HuH-7.5 (cell line): ENCODE data around the gene SLC5A9.
"Not testable (repeated sequence)": the region's sequence is repeated elsewhere in the genome, so short reads cannot be mapped to it uniquely, and the experiment has no call there.

Source experiments
- DNase-seq: peaks from one replicate; pipeline ENCODE4 v3.0.0; 2011; ENCODE audit warnings: low spot score

Gene SLC5A9

DNA sequence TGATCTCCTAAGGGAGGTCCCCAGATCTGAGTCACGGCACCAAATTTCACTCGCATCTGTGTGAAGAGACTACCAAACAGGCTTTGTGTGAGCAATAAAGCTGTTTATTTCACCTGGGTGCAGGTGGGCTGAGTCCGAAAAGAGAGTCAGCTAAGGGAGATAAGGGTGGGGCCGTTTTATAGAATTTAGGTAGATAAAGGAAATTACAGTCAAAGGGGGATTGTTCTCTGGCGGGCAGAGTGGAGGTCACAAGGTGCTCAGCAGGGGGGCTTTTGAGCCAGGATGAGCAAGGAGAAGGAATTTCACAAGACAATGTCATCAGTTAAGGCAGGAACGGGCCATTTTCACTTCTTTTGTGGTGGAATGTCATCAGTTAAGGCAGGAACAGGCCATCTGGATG, 8.2 kb upstream of the SLC5A9 start:
- not testable (repeated sequence) for DNase-seq

DNA sequence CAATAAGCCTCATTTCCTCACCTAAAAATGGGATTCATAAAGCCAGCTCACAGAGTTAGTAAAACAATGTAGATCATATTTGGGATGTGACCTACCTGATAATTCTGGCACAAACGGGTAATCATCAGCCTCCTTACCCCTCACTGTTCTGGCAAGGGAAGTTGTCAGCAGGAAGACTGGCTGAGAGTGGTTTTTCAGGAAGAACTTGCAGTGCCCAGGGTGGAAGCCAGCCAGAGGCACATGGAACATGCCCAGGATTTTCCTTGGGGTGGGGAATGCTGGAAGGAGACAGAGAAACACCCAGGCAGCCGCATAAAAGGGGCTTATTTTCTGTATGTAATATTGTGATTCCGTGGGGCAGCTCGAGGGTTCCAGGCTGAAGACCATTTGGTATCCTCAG, 7.7 kb upstream of the SLC5A9 start:
- DNase-seq: no peak

- DNase-seq: no peak
These were observed 7.3 kb upstream of the SLC5A9 start for GRCh38 chr1:48215222-48215621.

- no peak for DNase-seq
These were observed 6.6 kb upstream of the SLC5A9 start for GRCh38 chr1:48215889-48216288.

DNA sequence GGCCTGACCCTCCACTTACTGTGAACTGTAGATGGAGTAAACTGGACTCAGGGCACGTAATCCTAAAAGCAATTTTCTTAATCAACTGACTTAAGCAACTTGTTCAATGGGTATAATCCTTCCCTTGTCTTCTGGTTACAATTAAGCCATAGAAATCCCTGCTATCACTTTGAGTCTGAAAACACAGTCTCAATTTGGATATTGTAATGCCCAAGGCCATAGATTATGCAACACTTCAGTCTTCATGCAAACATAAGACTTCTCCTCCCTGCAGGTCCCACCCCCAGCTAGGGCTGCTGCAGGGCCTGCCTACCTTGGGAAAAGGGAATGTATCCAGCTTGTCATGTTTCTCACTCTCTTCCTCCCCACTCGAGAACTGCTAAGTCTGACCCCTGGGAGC, 6.2 kb upstream of the SLC5A9 start:
- no peak for DNase-seq

DNA sequence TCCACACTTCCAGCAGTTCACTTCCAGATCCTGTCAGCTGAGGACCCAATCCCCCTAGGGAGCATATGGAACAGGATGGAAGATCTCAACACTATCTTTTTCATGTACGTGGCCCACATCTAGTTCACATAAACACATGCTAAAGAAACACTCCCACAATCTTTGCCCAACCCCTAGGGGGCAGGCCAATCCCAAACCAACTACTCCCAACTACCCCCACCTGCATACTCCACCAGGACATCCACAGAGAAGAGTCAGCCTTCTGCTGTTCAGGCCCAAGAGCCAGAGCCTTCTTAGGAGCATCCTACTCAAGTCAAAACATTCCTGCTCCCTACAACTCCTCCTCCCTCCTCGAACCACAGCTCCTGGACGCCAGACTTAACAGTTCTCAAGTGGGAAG, 5.6 kb upstream of the SLC5A9 start:
- DNase-seq: peak; percentile 16

- no peak for DNase-seq
These were observed 4.7 kb upstream of the SLC5A9 start for GRCh38 chr1:48217856-48218255.

GRCh38 chr1:48219803-48220202, 2.7 kb upstream of the SLC5A9 start:
- no peak for DNase-seq

DNA sequence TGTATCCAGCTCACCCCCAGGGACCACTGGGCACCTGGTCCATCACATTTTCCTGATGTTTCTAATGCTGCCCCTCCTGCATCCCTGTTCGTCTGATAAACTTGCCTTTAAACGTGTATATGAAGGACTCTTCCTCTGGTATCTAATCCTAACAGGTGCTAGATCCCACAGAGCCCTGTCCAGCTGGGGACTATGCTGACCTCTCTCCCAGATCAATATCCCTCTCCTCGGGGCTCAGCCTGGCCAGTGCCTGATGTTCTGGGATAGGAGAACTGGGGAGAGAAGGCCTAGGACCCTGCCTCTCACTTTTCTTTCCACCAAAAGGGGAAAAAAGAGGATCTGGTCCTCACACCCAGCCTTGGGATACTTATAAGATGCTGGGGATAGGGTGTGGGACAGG, 1.4 kb upstream of the SLC5A9 start:
- no peak for DNase-seq

DNA sequence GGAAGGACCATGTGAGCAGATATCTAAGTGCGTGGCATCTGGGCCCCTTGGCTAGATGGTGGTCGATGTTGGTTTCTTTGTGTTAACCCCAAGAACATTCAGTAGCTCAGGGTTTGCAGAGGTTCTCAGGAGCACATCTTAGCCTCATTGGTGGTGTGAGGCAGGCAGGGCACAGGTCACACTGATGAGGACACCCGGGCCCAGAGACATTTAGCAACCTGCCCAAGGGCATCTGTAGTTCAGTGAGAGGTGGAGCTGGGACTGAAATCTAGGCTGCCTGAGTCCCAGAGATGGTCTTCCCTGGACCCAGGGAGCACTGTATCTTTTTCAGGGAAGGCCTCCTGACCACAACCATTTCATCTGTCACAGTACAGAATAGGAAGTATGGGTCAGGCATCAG, 859 bp upstream of the SLC5A9 start:
- no peak for DNase-seq

- DNase-seq: peak; percentile 13
These were observed 1.1 kb downstream of the SLC5A9 start for GRCh38 chr1:48223366-48224240.

GRCh38 chr1:48224791-48225190, 2.3 kb downstream of the SLC5A9 start:
- DNase-seq: no peak

DNA sequence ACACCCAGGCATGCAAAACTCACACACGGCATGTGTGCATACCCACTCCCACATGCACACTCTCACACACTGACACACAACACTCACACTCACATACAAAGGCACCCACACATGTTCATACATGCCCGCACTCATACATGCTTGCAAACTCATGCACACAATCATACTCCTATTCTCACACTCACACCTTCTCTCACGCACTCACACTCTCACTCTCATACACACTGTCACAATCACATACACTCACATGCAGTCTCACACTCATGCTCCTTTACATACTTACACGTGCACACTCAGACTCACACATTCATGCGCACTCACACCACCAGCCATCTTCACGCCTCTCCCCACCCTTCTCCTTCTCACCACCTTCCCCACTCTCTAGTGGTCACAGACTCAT, 3.1 kb downstream of the SLC5A9 start:
- no peak for DNase-seq

DNA sequence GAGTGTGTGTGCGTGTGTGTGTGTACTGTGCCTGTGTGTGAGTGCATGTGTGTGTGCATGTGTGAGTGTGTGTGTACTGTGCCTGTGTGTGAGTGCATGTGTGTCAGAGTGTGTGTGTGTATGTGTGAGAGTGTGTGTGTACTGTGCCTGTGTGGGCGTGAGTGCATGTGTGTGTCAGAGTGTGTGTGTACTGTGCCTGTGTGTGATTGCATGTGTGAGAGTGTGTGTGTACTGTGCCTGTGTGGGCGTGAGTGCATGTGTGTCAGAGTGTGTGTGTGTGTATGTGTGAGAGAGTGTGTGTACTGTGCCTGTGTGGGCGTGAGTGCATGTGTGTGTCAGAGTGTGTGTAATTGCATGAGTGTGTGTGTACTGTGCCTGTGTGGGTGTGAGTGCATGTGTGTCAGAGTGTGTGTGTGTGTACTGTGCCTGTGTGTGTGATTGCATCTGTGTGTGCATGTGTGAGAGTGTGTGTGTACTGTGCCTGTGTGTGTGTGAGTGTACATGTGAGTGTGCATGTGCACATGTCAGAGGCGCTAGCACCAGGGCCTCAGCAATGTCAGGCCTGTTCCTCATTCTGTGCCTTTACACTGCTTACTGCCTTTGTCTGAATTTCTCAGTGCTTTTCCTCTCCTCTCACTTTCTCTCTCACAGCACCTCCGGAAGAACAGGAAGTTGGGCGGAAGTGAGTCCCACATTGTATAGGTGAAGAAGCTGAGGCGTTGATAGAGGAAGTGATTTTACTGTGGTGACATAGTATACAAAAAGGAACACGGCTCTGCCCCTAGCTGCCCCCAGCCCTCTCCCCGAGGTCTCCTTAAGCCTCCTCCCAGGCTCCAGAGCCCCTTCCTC, 4.9 kb downstream of the SLC5A9 start:
- DNase-seq: no peak

- DNase-seq: peak; percentile 14
These were observed 5.6 kb downstream of the SLC5A9 start for GRCh38 chr1:48228156-48228555.

- no peak for DNase-seq
These were observed 6.8 kb downstream of the SLC5A9 start for GRCh38 chr1:48229317-48229716.

GRCh38 chr1:48230236-48230635, 7.7 kb downstream of the SLC5A9 start:
- DNase-seq: no peak

DNA sequence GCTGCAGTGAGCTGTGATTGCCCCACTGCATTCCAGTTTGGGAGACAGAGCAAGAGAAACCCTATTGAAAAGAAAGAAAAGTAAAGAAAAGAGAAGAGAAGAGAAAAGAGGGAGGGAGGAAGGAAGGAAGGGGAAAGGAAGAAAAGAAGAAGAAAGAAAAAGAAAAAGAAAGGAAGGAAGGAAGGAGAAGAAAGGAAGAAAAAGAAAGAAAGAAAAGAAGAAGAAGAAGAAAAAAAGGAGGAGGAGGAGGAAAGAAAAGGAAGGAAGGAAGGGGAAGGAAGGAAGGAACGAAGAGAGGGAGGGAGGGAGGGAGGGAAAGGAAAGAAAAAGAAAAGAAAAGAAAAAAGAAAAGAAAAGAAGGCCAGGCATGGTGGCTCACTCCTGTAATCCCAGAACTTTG, 10.2 kb downstream of the SLC5A9 start:
- DNase-seq: no peak

- no peak for DNase-seq
These were observed 11.4 kb downstream of the SLC5A9 start for GRCh38 chr1:48233666-48234485.

GRCh38 chr1:48235652-48236051, 13.1 kb downstream of the SLC5A9 start:
- no peak for DNase-seq

DNA sequence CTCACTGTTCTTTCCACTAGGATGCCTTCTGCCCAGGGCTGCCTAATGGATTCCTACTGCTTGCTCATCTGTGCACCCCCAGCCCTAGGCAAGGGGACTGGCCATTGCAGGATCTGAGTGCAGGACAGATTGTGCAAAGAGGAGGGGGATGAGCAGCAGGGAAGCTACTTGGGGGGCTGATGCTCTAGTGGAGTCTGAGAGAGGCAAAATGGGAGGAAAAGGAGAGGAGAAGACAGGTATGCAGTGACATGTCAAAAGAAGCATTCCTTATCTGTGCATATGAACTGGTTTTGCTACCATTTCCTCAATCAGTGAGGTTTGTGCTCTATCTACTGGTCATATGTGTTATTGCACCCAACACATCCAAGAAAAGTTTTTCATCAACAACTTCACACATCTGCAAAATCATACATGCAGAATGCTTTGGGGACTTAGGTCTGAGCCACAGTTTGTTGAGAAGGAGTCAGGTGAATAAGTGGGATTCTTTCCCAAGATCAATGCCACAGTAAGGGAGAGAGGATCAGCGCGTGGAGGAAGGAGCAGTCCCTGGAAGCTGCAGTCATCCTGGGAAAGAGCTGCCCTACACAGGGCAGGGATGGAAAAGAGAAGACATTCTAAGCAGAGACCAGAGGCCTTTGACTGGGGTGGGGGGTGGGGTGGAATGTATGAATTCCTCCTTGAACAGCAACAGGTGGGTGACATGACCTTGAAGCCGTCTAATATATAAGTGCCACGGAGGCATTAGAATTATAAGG, 14.4 kb downstream of the SLC5A9 start:
- DNase-seq: peak; percentile 45
